ENCODE data around the gene CRYAA. TPM values are rescaled to one million over a fixed set of nuclear protein-coding genes. Genes with fewer than 3 reads are reported as not detected.
"Not testable (repeated sequence)": the region's sequence is repeated elsewhere in the genome, so short reads cannot be mapped to it uniquely, and the experiment has no call there.

Gene CRYAA
- total RNA-seq, 2 donors from 2014 or later: not detected

DNA sequence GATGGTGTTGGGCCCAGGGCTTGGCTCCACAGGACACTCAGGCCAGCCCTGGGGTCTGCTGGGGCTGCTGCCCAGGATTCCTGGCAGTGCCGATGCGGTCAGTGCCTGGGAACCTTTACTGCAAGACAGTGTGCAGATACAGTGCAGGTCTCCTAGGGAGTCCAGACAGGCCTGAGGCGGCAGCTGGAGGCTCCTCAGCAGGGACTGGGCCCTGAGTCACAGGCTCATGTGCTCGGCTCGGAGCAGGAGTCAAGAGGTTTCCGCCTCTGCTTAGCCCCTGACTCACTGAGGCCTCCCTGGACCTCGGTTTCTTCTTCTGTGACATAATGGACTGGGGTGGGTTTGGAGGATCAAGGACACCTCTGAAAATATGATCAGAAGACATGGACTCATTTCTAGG is 18.5 kb downstream of the CRYAA start:
- not testable (repeated sequence) for H3K9me3 ChIP-seq; H3K4me1 ChIP-seq (ENCODE audit: control insufficient read depth in 1 of 2, low read depth in 2 of 2); H3K27me3 ChIP-seq (replicated peaks; ENCODE audit: insufficient read depth); DNase-seq (ENCODE audit: low spot score); H3K36me3 ChIP-seq; H3K4me3 ChIP-seq; H3K27ac ChIP-seq; ATAC-seq (ENCODE audit: insufficient number of reproducible peaks, low FRiP score, low read depth)

- Histone ChIP-seq H3K4me3 (no peak overlapping the region), H3K27me3 (replicated peaks; ENCODE audit: insufficient read depth) (no peaks in the 10 kb centered on the region), H3K27ac (no peak overlapping the region), H3K4me1 (ENCODE audit: control insufficient read depth in 1 of 2, low read depth in 2 of 2) (peaks cover 0 to 9% of the 10 kb centered on the region in 2 donors), H3K36me3 (no peaks in the 10 kb centered on the region), H3K9me3 (no peaks in the 10 kb centered on the region)
- ATAC-seq (ENCODE audit: insufficient number of reproducible peaks, low FRiP score, low read depth) (no peak), DNase-seq (ENCODE audit: low spot score) (no peak)
- TF ChIP-seq, protein P1, sequence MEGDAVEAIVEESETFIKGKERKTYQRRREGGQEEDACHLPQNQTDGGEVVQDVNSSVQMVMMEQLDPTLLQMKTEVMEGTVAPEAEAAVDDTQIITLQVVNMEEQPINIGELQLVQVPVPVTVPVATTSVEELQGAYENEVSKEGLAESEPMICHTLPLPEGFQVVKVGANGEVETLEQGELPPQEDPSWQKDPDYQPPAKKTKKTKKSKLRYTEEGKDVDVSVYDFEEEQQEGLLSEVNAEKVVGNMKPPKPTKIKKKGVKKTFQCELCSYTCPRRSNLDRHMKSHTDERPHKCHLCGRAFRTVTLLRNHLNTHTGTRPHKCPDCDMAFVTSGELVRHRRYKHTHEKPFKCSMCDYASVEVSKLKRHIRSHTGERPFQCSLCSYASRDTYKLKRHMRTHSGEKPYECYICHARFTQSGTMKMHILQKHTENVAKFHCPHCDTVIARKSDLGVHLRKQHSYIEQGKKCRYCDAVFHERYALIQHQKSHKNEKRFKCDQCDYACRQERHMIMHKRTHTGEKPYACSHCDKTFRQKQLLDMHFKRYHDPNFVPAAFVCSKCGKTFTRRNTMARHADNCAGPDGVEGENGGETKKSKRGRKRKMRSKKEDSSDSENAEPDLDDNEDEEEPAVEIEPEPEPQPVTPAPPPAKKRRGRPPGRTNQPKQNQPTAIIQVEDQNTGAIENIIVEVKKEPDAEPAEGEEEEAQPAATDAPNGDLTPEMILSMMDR (IDR thresholded peaks at IDR 0.05): no peak
Measured at GRCh38 chr21:43187715-43188114, 18.9 kb downstream of the CRYAA start.

GRCh38 chr21:43188181-43188580 is 19.4 kb downstream of the CRYAA start:
- H3K36me3 ChIP-seq: no peaks in the 10 kb centered on the region
- DNase-seq (ENCODE audit: low spot score): no peak
- H3K27ac ChIP-seq: no peak overlapping the region
- H3K4me1 ChIP-seq (ENCODE audit: control insufficient read depth in 1 of 2, low read depth in 2 of 2): peaks cover 0 to 9% of the 10 kb centered on the region in 2 donors
- TF ChIP-seq, protein P1 (IDR thresholded peaks at IDR 0.05): no peak
- H3K27me3 ChIP-seq (replicated peaks; ENCODE audit: insufficient read depth): no peaks in the 10 kb centered on the region
- ATAC-seq (ENCODE audit: insufficient number of reproducible peaks, low FRiP score, low read depth): no peak
- no peaks in the 10 kb centered on the region for H3K9me3 ChIP-seq
- no peak overlapping the region for H3K4me3 ChIP-seq

DNA sequence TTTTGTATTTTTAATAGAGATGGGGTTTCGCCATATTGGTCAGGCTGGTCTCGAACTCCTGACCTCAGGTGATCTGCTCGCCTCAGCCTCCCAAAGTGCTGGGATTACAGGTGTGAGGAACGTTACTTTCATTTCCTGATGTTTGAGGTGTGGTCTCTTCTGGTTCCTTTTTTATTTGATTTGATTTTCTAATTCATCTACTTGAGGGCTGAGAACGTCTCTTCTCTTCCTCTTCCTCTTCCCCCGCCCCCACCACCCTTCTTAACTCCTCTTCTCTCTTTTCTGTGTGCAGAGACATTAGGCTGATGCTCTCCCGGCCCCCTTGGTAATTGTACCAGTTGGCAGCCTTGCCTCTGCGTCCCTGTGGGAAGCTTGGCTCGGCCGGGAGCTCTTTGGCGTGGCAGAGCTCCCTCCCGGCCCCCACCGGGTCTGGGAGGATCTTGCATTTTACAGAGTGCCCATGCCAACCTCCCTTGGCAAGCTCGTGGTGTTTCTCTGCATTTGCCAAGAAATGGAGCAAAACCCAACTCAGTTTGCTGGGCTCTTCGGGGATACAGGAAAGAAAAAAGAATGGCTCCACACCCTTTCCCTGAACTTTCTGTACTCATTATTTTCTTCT is 19.9 kb downstream of the CRYAA start:
- ATAC-seq (ENCODE audit: insufficient number of reproducible peaks, low FRiP score, low read depth): no peak
- Histone ChIP-seq H3K36me3 (no peaks in the 10 kb centered on the region), H3K27ac (no peak overlapping the region), H3K9me3 (no peaks in the 10 kb centered on the region), H3K4me1 (ENCODE audit: control insufficient read depth in 1 of 2, low read depth in 2 of 2) (peaks cover 0 to 9% of the 10 kb centered on the region in 2 donors), H3K4me3 (peak overlapping the region; percentile 24), H3K27me3 (replicated peaks; ENCODE audit: insufficient read depth) (no peaks in the 10 kb centered on the region)
- TF ChIP-seq, protein P1 (IDR thresholded peaks at IDR 0.05): no peak
- no peak for DNase-seq (ENCODE audit: low spot score)

- DNase-seq (ENCODE audit: low spot score) (no peak), ATAC-seq (ENCODE audit: insufficient number of reproducible peaks, low FRiP score, low read depth) (no peak)
Measured at GRCh38 chr21:43189936-43190335, 21.1 kb downstream of the CRYAA start.

More at GRCh38 chr21:43189936-43190335, 21.1 kb downstream of the CRYAA start:
- Histone ChIP-seq H3K27me3 (replicated peaks; ENCODE audit: insufficient read depth) (no peaks in the 10 kb centered on the region), H3K4me1 (ENCODE audit: control insufficient read depth in 1 of 2, low read depth in 2 of 2) (peaks cover 0 to 9% of the 10 kb centered on the region in 2 donors), H3K4me3 (no peak overlapping the region), H3K27ac (no peak overlapping the region), H3K9me3 (no peaks in the 10 kb centered on the region), H3K36me3 (no peaks in the 10 kb centered on the region)
- TF ChIP-seq, protein P1 (IDR thresholded peaks at IDR 0.05): no peak

All from thoracic aorta (tissue), 2 donors.